ENCODE data around the gene C9orf85. TPM values are rescaled to one million over a fixed set of nuclear protein-coding genes. Genes with fewer than 3 reads are reported as not detected.

The C9orf85 gene
- total RNA-seq, 2 donors from 2014 or later: 7.5 to 9.3 TPM

DNA sequence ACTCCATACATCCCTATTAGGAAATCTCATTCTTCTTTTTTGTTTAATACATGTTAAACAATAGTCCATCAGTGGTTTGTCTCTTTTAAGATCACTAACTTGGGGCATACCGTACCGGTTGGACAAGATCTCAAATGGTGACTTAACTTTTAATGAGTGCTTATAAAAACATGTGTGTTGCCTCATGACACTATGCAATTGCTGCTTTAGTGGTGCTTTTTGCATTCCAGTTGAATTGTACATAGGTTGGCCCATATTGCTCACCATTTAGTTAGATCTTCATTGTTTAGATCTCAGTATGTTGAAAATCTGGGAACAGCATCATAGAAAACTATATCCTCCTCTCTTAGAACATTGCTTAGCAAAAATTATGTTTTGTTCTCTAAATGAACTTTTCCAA lies 17.8 kb downstream of the C9orf85 start:
- Histone ChIP-seq H3K9ac (ENCODE audit: extremely low read depth, low read length, poor library complexity, severe bottlenecking) (no peak overlapping the region), H3K27ac (ENCODE audit: low read depth, low read length) (no peak overlapping the region), H3K4me3 (ENCODE audit: low read length) (no peak overlapping the region), H3K9me3 (ENCODE audit: control insufficient read depth, low read length) (peaks cover 5% of the 10 kb centered on the region), H3K27me3 (ENCODE audit: control insufficient read depth, insufficient read depth, low read length, poor library complexity, severe bottlenecking) (no peaks in the 10 kb centered on the region), H3K4me1 (ENCODE audit: control insufficient read depth, insufficient read depth, low read length) (no peaks in the 10 kb centered on the region), H3K36me3 (ENCODE audit: control insufficient read depth, insufficient read depth, low read length) (peaks cover 8% of the 10 kb centered on the region)
- H3K4me1 Mint-ChIP-seq: peaks cover 7% of the 10 kb centered on the region
- H3K27me3 Mint-ChIP-seq (ENCODE audit: insufficient read depth): no peaks in the 10 kb centered on the region
- H3K4me3 Mint-ChIP-seq: no peak overlapping the region
- H3K27ac Mint-ChIP-seq: no peak overlapping the region
- H3K9me3 Mint-ChIP-seq: no peaks in the 10 kb centered on the region
- peaks cover 8% of the 10 kb centered on the region for H3K36me3 Mint-ChIP-seq (ENCODE audit: low read depth)
- WGBS, 2 experiments (ENCODE audit: insufficient coverage in 1 of 2, insufficient read length in 1 of 2): 98% methylated on average over 2 of the region's 2 CpGs; no CpG with 5 or more reads in 1 of the 2 experiments
- TF ChIP-seq, protein P1, sequence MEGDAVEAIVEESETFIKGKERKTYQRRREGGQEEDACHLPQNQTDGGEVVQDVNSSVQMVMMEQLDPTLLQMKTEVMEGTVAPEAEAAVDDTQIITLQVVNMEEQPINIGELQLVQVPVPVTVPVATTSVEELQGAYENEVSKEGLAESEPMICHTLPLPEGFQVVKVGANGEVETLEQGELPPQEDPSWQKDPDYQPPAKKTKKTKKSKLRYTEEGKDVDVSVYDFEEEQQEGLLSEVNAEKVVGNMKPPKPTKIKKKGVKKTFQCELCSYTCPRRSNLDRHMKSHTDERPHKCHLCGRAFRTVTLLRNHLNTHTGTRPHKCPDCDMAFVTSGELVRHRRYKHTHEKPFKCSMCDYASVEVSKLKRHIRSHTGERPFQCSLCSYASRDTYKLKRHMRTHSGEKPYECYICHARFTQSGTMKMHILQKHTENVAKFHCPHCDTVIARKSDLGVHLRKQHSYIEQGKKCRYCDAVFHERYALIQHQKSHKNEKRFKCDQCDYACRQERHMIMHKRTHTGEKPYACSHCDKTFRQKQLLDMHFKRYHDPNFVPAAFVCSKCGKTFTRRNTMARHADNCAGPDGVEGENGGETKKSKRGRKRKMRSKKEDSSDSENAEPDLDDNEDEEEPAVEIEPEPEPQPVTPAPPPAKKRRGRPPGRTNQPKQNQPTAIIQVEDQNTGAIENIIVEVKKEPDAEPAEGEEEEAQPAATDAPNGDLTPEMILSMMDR (conservative IDR thresholded peaks at IDR 0.05): no peak
- no peak for DNase-seq

DNA sequence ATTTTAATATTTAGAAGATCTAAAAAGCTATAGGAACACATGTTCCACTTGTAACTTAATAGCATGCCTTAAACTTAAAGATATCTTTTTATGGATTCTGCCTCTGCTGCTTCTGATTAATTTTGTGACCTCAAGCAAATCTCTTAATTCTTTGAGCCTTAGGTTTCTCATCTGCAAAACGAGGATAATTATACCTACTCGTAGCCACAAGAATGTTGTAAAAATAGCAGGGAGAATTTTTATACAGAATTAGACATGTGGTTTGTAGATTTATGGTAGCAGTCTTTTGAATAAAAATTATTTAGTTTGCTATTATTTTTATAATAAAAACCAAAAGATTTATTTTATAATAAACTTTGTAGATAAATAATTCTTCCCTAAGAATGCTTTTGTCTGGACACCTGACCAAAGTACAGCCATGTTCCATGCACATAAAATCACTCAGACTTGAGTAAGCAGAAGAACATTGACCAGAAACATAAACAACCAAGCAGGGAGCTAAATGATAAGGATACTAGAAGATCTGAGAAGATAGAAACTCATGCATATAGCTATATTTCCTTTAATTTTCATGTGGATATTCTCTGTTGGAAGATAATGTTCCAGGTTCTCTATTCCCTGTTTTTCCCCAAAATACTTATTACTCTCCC lies 18.5 kb downstream of the C9orf85 start:
- TF ChIP-seq, protein P1 (conservative IDR thresholded peaks at IDR 0.05): no peak
- Histone ChIP-seq H3K27me3 (ENCODE audit: control insufficient read depth, insufficient read depth, low read length, poor library complexity, severe bottlenecking) (no peaks in the 10 kb centered on the region), H3K27ac (ENCODE audit: low read depth, low read length) (no peak overlapping the region), H3K4me3 (ENCODE audit: low read length) (no peak overlapping the region), H3K36me3 (ENCODE audit: control insufficient read depth, insufficient read depth, low read length) (peaks cover 2% of the 10 kb centered on the region), H3K4me1 (ENCODE audit: control insufficient read depth, insufficient read depth, low read length) (no peaks in the 10 kb centered on the region), H3K9me3 (ENCODE audit: control insufficient read depth, low read length) (peaks cover 5% of the 10 kb centered on the region), H3K9ac (ENCODE audit: extremely low read depth, low read length, poor library complexity, severe bottlenecking) (no peak overlapping the region)
- H3K27ac Mint-ChIP-seq: no peak overlapping the region
- H3K4me1 Mint-ChIP-seq: peaks cover 6% of the 10 kb centered on the region
- no peaks in the 10 kb centered on the region for H3K9me3 Mint-ChIP-seq
- WGBS, 2 experiments (ENCODE audit: insufficient coverage in 1 of 2, insufficient read length in 1 of 2): 99% methylated on average over 2 of the region's 2 CpGs; no CpG with 5 or more reads in 1 of the 2 experiments
- no peak for DNase-seq
- no peak overlapping the region for H3K4me3 Mint-ChIP-seq
- no peaks in the 10 kb centered on the region for H3K27me3 Mint-ChIP-seq (ENCODE audit: insufficient read depth)
- H3K36me3 Mint-ChIP-seq (ENCODE audit: low read depth): peaks cover 8% of the 10 kb centered on the region

DNA sequence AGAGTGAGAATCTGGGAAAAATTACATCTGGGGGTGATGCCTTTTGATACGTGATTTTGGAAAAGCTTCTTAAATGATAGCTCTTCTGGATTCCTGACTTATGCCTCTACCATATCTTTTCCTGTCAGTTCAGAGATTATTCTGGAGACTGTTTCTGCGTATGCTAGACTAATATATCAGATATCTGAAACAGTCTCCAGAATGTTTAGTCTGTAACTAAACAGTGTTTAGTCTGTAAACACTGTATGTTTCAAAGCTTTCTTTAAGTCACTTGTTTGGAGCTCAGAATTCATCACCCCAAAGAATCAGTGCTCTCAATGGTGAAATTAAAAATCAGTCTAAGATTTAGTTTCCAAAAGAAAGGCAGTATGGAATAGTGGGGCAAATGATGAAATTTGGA lies 19.7 kb downstream of the C9orf85 start:
- no peaks in the 10 kb centered on the region for H3K4me1 ChIP-seq (ENCODE audit: control insufficient read depth, insufficient read depth, low read length)
- no peak overlapping the region for H3K9ac ChIP-seq (ENCODE audit: extremely low read depth, low read length, poor library complexity, severe bottlenecking)
- Mint-ChIP-seq H3K4me3 (no peak overlapping the region), H3K9me3 (no peaks in the 10 kb centered on the region), H3K4me1 (peaks cover 8% of the 10 kb centered on the region), H3K27me3 (ENCODE audit: insufficient read depth) (no peaks in the 10 kb centered on the region), H3K27ac (no peak overlapping the region), H3K36me3 (ENCODE audit: low read depth) (peaks cover 8% of the 10 kb centered on the region)
- no peak for DNase-seq
- 91 to 96% methylated on average over 2 of the region's 2 CpGs for WGBS, 2 experiments (ENCODE audit: insufficient coverage in 1 of 2, insufficient read length in 1 of 2)
- H3K27me3 ChIP-seq (ENCODE audit: control insufficient read depth, insufficient read depth, low read length, poor library complexity, severe bottlenecking): no peaks in the 10 kb centered on the region
- TF ChIP-seq, protein P1 (conservative IDR thresholded peaks at IDR 0.05): no peak
- H3K9me3 ChIP-seq (ENCODE audit: control insufficient read depth, low read length): peaks cover 5% of the 10 kb centered on the region
- no peak overlapping the region for H3K27ac ChIP-seq (ENCODE audit: low read depth, low read length)
- no peaks in the 10 kb centered on the region for H3K36me3 ChIP-seq (ENCODE audit: control insufficient read depth, insufficient read depth, low read length)
- no peak overlapping the region for H3K4me3 ChIP-seq (ENCODE audit: low read length)
